Stimulated activated CD4-positive, alpha-beta T cell treated with anti-CD3 and anti-CD28 coated beads, Interleukin-12 subunit alpha, Interleukin-12 subunit beta, amount 100 ng/mL, for 24 hours (primary cell): ENCODE measurements around the gene PHOSPHO2.
"Not testable (repeated sequence)": the region's sequence is repeated elsewhere in the genome, so short reads cannot be mapped to it uniquely, and the experiment has no call there.

ENCODE experiments used
- DNase-seq, 2 experiments: peaks; one replicate each; pipeline ENCODE4 v3.0.0-alpha.2; 2020; ENCODE audit warnings: low read depth in 2 of 2

The PHOSPHO2 gene

DNA sequence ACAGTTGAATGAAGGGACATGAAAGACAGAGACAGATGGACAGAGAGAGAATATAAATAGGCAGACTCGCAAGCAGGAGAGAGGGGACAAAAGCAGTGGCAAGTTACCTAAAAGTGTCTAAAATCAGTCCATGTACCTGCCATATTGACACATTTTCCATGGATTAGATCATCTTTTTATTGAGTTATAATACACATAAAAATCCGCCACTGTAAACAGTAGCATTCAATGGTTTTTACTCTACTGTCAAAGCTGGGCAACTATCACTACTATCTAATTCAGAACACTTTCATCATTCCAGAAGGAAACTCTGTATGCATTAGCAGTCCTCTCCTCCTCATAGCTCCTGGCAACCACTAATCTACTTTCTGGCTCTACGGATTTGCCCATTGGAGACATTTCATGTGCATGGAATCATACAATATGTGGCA is 10.1 kb upstream of the PHOSPHO2 start:
- no peak for DNase-seq

DNA sequence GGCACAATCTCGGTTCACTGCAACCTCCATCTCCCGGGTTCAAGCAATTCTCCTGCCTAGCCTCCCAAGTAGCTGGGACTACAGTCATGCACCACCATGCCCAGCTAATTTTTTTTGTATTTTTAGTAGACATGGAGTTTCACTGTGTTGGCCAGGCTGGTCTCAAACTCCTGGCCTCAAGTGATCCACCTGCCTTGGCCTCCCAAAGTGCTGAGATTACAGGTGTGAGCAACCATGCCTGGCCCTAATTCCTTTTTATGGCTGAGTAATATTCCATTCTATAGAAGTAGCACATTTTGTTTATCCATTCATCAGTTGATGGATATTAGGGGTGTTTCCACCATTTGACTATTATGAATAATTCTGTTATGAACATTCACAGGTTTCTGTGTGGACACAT is 9.6 kb upstream of the PHOSPHO2 start:
- not testable (repeated sequence) for DNase-seq

DNA sequence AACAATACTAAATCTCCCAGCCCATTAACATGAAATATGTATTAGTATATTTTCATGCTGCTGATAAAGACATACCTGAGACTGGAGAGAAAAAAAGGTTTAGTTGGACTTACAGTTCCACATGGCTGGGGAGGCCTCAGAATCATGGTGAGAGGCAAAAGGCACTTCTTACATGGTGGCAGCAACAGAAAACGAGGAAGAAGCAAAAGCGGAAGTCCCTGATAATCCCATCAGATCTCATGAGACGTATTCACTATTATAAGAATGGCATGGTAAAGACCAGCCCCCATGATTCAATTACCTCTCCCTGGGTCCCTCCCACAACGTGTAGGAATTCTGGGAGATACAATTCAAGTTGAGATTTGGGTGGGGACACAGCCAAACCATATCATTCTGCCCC is 7.4 kb upstream of the PHOSPHO2 start:
- not testable (repeated sequence) for DNase-seq

GRCh38 chr2:169687943-169688342 is 6.3 kb upstream of the PHOSPHO2 start:
- not testable (repeated sequence) for DNase-seq

- DNase-seq, result no peak
Measured at GRCh38 chr2:169690958-169691357, 3.3 kb upstream of the PHOSPHO2 start.

DNA sequence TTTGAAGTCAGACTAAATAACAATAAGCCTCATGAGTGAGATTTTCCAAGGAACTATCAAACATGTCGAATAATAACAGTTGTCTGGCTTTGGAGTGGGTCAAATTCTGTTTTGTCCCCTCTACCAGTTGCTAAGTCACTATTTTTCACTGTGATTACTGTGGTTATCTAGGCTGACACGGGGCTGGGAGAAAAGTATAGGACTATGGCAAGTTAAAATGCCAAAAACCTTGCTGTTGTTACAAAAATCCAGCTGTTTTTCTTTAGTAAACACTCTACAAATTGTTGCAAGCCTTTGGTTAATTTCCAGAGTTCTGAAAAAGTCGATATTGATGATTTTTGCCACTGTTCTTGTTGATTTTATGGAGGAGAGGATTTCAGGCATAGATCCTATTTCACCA is 1.6 kb upstream of the PHOSPHO2 start:
- no peak for DNase-seq

GRCh38 chr2:169693360-169693759 is 909 bp upstream of the PHOSPHO2 start:
- DNase-seq, result no peak

GRCh38 chr2:169694894-169695260 is 608 bp downstream of the PHOSPHO2 start:
- no peak for DNase-seq

GRCh38 chr2:169696381-169696780 is 2.1 kb downstream of the PHOSPHO2 start:
- DNase-seq, result no peak

DNA sequence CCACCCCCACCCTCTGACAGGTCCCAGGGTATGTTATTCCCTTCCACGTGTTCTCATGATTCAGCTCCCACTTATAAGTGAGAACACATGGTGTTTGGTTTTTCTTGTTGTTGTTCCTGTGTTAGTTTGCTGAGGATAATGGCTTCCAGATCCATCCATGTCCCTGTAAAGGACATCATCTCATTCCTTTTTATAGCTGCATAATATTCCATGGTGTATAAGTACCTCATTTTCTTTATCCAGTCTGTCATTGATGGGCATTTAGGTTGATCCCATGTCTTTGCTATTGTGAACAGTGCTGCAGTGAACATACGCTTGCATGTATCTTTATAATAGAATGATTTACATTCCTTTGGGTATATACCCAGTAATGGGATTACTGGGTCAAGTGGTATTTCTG is 4.9 kb downstream of the PHOSPHO2 start:
- DNase-seq, result not testable (repeated sequence)

- no peak for DNase-seq
Measured at GRCh38 chr2:169702996-169703395, 8.7 kb downstream of the PHOSPHO2 start.

DNA sequence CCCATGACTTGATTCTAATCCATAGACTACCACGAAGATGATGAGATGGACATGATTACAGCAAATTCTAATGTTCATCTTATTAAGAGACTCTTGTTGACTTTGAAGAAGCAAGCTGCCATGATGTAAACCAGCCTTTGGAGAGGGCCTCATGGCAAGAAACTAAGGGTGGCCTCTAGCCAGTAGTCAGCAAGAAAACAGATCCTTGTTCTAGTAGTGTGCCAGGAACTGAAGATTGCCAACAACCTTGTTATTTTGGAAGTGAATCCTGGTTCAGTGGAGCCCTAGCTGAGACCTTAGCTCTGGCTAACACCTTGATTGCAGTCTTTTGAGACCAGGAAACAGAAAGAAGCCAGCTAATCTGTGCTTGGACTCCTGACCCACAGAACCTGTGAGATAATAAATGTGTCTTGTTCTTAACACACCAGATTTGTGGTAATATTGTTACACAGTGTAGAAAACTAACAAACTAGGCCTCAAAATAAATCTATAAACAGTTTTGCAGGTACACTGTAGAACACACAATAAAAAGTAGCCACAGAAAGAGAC is 10.0 kb downstream of the PHOSPHO2 start:
- DNase-seq, result no peak

DNA sequence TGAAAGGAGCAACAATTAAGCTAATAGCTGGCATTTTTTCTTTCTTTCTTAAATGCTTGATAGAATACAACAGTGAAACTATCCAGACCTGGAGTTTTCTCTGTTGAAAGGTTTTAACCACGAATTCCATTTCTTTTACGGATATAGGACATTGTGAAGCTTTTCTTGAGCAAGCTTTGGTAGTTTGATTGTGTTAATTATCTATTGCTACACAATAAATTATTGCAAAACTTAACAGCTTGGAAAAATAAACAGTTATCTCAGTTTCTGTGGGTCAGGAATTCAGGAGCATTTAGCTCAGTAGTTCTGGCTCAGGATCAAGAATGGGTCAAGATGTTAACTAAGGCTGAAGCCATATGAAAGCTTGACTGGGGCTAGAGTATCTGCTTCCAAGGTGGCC is 11.7 kb downstream of the PHOSPHO2 start:
- no peak for DNase-seq

GRCh38 chr2:169707626-169708025 is 13.4 kb downstream of the PHOSPHO2 start:
- DNase-seq, result no peak

DNA sequence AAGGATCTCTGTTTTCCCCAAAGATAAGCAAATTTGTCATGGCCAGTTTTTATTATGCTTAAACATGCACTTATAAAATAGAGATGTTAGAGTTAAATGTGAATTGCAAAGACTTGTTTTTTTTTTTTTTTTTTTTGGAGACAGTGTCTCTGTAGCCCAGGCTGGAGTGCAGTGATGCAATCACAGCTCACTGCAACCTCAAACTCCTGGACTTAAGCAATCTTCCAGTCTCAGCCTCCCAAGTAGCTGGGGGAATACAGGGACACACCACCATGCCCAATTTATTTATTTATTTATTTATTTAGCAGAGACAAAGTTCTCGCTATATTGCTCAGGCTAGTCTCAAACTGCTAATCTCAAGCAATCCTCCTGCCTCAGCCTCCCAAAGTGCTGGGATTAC is 15.1 kb downstream of the PHOSPHO2 start:
- no peak for DNase-seq

DNA sequence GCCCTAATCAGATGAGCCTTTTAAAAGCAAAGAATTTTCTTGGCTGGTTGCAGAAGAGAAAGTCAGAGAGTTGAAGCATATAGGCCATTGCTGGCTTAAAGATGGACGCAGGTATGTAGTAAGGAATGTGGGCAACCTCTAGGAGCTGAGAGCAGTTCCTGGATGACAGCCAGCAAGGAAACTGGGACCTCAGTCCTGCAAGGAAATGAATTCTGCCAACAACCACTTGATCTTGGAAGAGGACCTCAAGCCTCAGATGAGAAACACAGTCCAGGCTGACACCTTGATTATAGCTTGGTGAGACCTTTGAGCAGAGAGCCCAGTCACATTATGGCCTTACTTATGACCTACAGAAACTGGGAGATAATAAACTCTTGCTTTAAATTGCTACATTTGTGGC is 15.7 kb downstream of the PHOSPHO2 start:
- DNase-seq, result no peak

- no peak for DNase-seq
Measured at GRCh38 chr2:169711751-169712509, 17.7 kb downstream of the PHOSPHO2 start.

DNA sequence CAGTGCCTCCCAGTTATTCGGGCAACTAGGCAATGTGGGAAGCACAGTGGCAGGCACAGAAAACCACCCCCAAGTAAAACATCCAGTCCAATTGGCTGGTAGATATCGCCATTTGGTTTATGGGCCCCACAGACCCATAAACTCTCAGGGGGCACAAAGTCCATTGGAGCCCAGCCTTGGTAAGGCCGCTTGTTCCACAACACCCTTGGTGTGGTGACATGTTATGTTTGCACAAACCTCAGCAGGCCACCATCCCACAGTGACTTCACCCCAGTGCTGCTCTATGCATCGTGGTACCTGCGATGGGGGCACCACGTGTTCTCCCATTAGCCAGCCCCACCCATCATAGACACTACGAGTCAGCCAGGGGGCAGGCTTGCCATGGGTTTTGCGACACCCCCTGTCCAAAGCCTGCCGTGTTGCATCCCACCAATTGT is 18.5 kb downstream of the PHOSPHO2 start:
- DNase-seq, result no peak

DNA sequence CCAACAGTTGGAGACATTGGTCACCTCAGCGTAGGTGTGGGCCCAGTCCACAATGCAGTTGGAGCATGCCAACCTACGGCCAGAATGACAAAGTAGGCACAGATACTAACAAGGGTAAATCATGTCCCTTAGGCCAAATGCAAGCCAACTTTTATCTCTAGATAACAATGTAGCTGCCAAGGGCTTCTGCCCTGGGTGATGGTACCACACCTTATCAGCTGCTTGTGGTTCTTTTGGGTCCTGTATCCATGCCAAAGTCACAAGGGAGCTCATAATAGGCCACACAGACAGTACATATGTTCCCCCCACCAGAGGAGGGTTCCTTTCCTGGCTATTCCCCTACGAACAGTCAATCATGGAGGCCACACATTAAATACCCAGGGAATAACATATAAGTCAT is 19.1 kb downstream of the PHOSPHO2 start:
- DNase-seq, result no peak

GRCh38 chr2:169714699-169715098 is 20.4 kb downstream of the PHOSPHO2 start:
- no peak for DNase-seq

DNA sequence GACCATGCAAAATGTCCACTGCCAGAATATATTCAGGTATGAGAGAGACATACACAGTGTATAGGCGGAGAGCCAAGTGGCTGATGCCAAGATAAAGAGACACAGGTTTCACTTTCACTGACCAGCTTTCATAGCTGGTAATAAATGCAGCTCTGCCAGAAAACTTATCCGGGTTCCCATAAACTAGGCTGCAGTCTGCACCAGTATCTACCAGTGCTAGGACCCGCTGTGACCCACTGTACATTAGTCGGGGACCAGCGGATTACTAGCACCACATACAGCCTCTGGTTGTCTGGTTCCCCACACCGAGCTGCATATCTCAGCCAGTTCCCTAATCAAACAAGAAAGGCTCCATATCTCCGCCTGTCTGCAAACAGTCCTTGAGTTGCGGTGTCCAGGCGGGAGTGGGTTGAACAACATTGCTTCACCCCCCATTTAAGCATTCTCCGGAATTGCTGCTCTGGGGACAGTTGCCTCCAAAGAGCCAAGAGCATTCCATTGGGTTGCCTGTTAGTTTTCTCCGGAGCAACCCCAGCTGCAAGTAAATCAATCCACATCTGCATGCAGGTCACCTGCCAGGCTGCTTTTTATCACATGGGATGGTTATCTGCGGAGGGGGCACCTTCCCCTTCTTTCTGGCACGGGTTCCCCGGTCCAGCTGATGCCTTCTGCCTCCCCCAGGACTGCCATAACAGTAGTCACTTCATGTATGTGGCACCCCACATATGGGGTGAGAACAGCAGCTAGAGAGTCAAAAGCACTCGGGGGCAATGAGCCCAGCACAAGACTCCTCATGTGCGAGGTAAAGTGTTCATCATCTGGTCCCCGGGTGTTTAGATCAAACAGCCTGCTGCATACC is 21.3 kb downstream of the PHOSPHO2 start:
- no peak for DNase-seq

GRCh38 chr2:169716238-169716886 is 22.1 kb downstream of the PHOSPHO2 start:
- no peak for DNase-seq
